Keratinocyte (primary cell): Measurements from ENCODE around the gene GRN. TPM values are rescaled to one million over a fixed set of nuclear protein-coding genes. Genes with fewer than 3 reads are reported as not detected.

Experiments
- DNase-seq: peaks from one replicate; pipeline ENCODE4 v3.0.0-alpha.2; 2011; ENCODE audit warnings: low read depth, missing footprints, low spot score
- FAIRE-seq: peaks from 2 replicates; lab custom pipeline; 2011; peaks lifted over from hg19 to GRCh38; lab: Jason Lieb, UNC
- H2AFZ ChIP-seq: 2 replicates; pipeline ENCODE4 v1.6.0; 2012; ENCODE audit warnings: low read length, control low read depth, inconsistent platforms; ENCODE audit not compliant: control insufficient read depth
- H3K27ac ChIP-seq: 2 replicates; pipeline ENCODE4 v1.5.1; 2011; ENCODE audit warnings: low read length; ENCODE audit not compliant: control insufficient read depth, insufficient read depth
- H3K27me3 ChIP-seq: 3 replicates; pipeline ENCODE4 v1.6.0; 2011; ENCODE audit warnings: low read length; ENCODE audit not compliant: control insufficient read depth, insufficient read depth; ENCODE audit errors: extremely low read depth
- H3K36me3 ChIP-seq, 2 experiments: 2 replicates in 1 of 2; 3 replicates in 1 of 2; pipeline ENCODE4 v1.5.1; 2011; ENCODE audit warnings: low read length in 2 of 2, mild to moderate bottlenecking in 1 of 2; ENCODE audit not compliant: control insufficient read depth in 2 of 2, insufficient read depth in 2 of 2; ENCODE audit errors: extremely low read depth in 1 of 2
- H3K4me1 ChIP-seq: 3 replicates; pipeline ENCODE4 v1.5.1; 2011; ENCODE audit warnings: low read length; ENCODE audit not compliant: control insufficient read depth, insufficient read depth; ENCODE audit errors: extremely low read depth
- H3K4me2 ChIP-seq: 3 replicates; pipeline ENCODE4 v1.6.0; 2011; ENCODE audit warnings: low read depth, low read length; ENCODE audit not compliant: control insufficient read depth, insufficient read depth; ENCODE audit errors: extremely low read depth
- H3K4me3 ChIP-seq, 3 experiments: fragments of 200-600 bp in 1 of 3; sonication (generic) in 1 of 3; 2 replicates in 2 of 3; 3 replicates in 1 of 3; pipeline ENCODE4 v1.5.1; 2011 to 2016; ENCODE audit warnings: low read length in 3 of 3, mild to moderate bottlenecking in 3 of 3, control low read depth in 2 of 3, inconsistent platforms in 1 of 3, low read depth in 1 of 3, mixed read lengths in 1 of 3, mixed run types in 1 of 3, moderate library complexity in 1 of 3; ENCODE audit not compliant: control insufficient read depth in 2 of 3, insufficient read depth in 2 of 3; ENCODE audit errors: extremely low read depth in 1 of 3
- H3K79me2 ChIP-seq: 2 replicates; pipeline ENCODE4 v1.6.0; 2012; ENCODE audit warnings: low read length; ENCODE audit not compliant: control insufficient read depth, insufficient read depth
- H3K9ac ChIP-seq: 3 replicates; pipeline ENCODE4 v1.6.0; 2011; ENCODE audit warnings: low read length; ENCODE audit not compliant: control insufficient read depth, insufficient read depth; ENCODE audit errors: extremely low read depth
- H3K9me1 ChIP-seq: 3 replicates; pipeline ENCODE4 v1.6.0; 2011; ENCODE audit warnings: low read length; ENCODE audit not compliant: control insufficient read depth, insufficient read depth; ENCODE audit errors: extremely low read depth
- H3K9me3 ChIP-seq: 2 replicates; pipeline ENCODE4 v1.5.1; 2012; ENCODE audit warnings: low read depth, low read length; ENCODE audit not compliant: control insufficient read depth
- H4K20me1 ChIP-seq: 3 replicates; pipeline ENCODE4 v1.6.0; 2011; ENCODE audit warnings: low read length; ENCODE audit not compliant: control insufficient read depth, insufficient read depth; ENCODE audit errors: extremely low read depth
- CTCF ChIP-seq, 3 experiments: IDR thresholded peaks in 1 of 3; conservative IDR thresholded peaks in 1 of 3; optimal IDR thresholded peaks in 1 of 3; 2 replicates in 2 of 3; 3 replicates in 1 of 3; pipeline versions ENCODE3 to v1.5.1; 2011; ENCODE audit warnings: low read length in 3 of 3, mild to moderate bottlenecking in 3 of 3, moderate library complexity in 2 of 3, control low read depth in 1 of 3, inconsistent platforms in 1 of 3; ENCODE audit not compliant: insufficient read depth in 2 of 3; ENCODE audit errors: extremely low read depth in 1 of 3
- EZH2 ChIP-seq: IDR thresholded peaks from one replicate; pipeline ENCODE4 v1.6.1; 2012; ENCODE audit warnings: inconsistent platforms, mild to moderate bottlenecking, low read length, moderate library complexity
- dilution Hi-C: fragments of 300-500 bp; cut with MboI; formaldehyde crosslinking; loops from one replicate; pipeline ENCODE4 v1.7.0; 2020; ENCODE audit warnings: low sequenced_read_pairs; ENCODE audit not compliant: extremely low pct_ligation_motif_present
- polyA plus RNA-seq, 5 experiments: library from polyadenylated mRNA; depleted of rRNA in 3 of 5; stranded (reverse) in 3 of 5; stranded (forward) in 1 of 5; unstranded in 1 of 5; fragments of >200 nt; gene quantifications; 1 replicate in 1 of 5; 2 replicates in 3 of 5; 3 replicates in 1 of 5; pipeline versions ENCODE4 v1.2.1 to v1.2.3, GENCODE V29; 2011 to 2012; ENCODE audit warnings: missing spikeins in 2 of 5, low read depth in 1 of 5, low replicate concordance in 1 of 5

GRN gene
- polyA plus RNA-seq, 1 donor (not counting 4 experiments of a cell fraction or from before 2014, with no cell fraction given): 179 TPM

GRCh38 chr17:44389281-44389680, 44.2 kb downstream of the GRN start, which contains the start of gene ITGA2B:
ITGA2B (minus strand) TSS chr17:44389649; CDS start chr17:44389473, 176 bp downstream.
- dilution Hi-C loops: no loop called here
- Histone ChIP-seq H4K20me1 (no peaks in the 10 kb centered on the region), H3K79me2 (no peaks in the 10 kb centered on the region), H3K36me3 (no peaks in the 10 kb centered on the region), H2AFZ (no peak within 1 kb of the TSS), H3K4me1 (peaks cover 9% of the 10 kb centered on the region), H3K4me2 (no peak within 1 kb of the TSS), H3K27ac (no peak within 1 kb of the TSS), H3K9me1 (no peaks in the 10 kb centered on the region), H3K4me3 (no peak within 1 kb of the TSS), H3K9me3 (no peaks in the 10 kb centered on the region), H3K9ac (no peak within 1 kb of the TSS), H3K27me3 (peaks cover 14% of the 10 kb centered on the region)
- no peak for FAIRE-seq
- TF ChIP-seq CTCF (optimal IDR thresholded peaks at IDR 0.05 in 1 of 3, IDR thresholded peaks at IDR 0.05 in 1 of 3, conservative IDR thresholded peaks at IDR 0.05 in 1 of 3; ENCODE audit: extremely low read depth in 1 of 3, insufficient read depth in 2 of 3, low read length in 3 of 3) (no peak), EZH2 (no peak)
- DNase-seq: no peak

GRCh38 chr17:44389723-44390202, 44.7 kb downstream of the GRN start:
- dilution Hi-C loops: no loop called here
- DNase-seq (no peak), FAIRE-seq (no peak)
- no peak overlapping the region for H3K27ac ChIP-seq
- H3K9ac ChIP-seq: no peak overlapping the region
- H3K79me2 ChIP-seq: no peaks in the 10 kb centered on the region
- H3K27me3 ChIP-seq: peaks cover 10% of the 10 kb centered on the region
- H3K9me3 ChIP-seq: no peaks in the 10 kb centered on the region
- no peak overlapping the region for H3K4me2 ChIP-seq
- no peaks in the 10 kb centered on the region for H4K20me1 ChIP-seq
- H3K9me1 ChIP-seq: no peaks in the 10 kb centered on the region
- peaks cover 9% of the 10 kb centered on the region for H3K4me1 ChIP-seq
- H3K36me3 ChIP-seq: no peaks in the 10 kb centered on the region
- no peak overlapping the region for H2AFZ ChIP-seq
- no peak overlapping the region for H3K4me3 ChIP-seq
- TF ChIP-seq EZH2 (no peak), CTCF (optimal IDR thresholded peaks at IDR 0.05 in 1 of 3, IDR thresholded peaks at IDR 0.05 in 1 of 3, conservative IDR thresholded peaks at IDR 0.05 in 1 of 3; ENCODE audit: extremely low read depth in 1 of 3, insufficient read depth in 2 of 3, low read length in 3 of 3) (no peak)
